HG03175 (cell line): ENCODE data around the gene GALNT18.

Experiments used
- ATAC-seq: cut with Tn5 transposase; IDR thresholded peaks from one replicate; pipeline ENCODE4 v1.9.1; 2021; ENCODE audit warnings: mild to moderate bottlenecking, moderate library complexity; ENCODE audit not compliant: unreplicated experiment

The GALNT18 gene

DNA sequence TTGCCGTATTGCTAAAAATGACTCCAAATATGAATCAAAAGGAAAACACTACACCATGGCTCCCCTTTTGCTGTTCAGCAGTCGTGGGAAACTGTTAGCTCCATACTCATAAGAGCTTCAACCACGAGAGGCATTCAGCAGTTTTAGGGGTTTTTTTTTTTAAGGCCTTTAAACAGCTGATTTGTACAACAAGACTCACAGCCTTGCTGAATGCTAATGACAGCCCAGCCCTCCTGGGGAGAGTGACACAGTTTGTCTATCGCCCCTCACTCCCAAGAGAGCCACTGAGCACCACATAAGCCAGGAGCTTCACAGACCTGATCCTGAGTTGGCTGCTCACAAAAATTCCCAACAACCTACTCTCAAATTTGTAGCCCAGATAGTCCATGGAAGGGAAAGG is 32.4 kb downstream of the GALNT18 start:
- no peak for ATAC-seq

- ATAC-seq, result no peak
Observed at GRCh38 chr11:11588891-11589290, 32.9 kb downstream of the GALNT18 start.

DNA sequence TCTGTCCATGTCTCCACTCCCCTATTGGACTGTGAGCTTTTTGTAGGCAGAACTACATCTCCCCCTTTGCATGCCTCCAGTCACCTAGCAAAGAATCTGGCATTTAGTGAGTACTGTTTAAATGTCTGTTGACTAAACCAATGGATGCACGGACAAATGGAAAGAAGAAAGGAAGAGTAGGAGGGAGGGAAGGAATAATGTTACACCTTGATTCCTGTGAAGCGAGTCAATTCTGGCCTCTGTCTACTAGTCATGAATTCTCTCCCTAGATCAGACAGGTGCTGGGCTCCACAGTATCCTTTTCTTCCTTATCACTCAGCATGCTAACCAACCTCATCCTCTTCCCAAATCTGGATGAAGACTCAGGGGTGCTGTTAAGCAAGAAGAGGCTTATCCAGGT is 33.6 kb downstream of the GALNT18 start:
- ATAC-seq, result no peak

DNA sequence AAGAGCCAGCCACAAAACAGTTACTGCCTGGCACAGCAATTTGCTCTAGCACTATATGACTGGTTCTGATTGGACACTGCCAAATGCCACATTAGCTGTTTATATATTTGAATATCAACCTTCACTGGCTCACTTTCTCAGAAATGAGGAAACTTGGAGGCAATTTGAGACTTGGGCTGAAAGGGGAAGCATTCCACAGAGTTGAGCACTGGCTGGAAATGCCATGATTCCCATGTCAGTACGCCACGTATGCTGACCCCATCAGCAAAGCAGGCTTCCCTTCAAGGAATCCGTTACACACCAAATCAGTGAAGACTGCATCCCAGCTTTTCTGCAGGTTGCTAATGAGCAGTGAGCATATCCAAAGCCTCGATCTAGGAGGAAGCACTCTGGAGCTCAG is 34.7 kb downstream of the GALNT18 start:
- no peak for ATAC-seq

- no peak for ATAC-seq
Observed at GRCh38 chr11:11586465-11586864, 35.3 kb downstream of the GALNT18 start.

DNA sequence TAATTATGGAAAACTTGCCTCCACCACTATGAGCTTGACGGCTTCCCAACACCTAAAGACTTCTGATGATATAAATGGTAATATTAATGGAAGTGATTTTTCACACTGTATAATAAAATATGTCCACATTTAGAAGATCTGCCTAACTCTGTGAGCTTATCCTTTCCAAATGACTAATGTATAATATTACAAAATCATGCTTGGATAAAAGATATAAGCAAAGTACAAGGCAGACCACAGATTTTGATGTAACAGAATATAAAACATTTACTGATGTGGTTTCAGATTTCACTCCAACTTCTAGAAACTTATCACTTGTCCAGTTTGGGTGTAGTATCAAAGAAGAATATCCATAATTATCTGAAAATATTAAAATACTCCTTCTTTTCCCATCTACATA is 36.9 kb downstream of the GALNT18 start:
- ATAC-seq, result no peak

DNA sequence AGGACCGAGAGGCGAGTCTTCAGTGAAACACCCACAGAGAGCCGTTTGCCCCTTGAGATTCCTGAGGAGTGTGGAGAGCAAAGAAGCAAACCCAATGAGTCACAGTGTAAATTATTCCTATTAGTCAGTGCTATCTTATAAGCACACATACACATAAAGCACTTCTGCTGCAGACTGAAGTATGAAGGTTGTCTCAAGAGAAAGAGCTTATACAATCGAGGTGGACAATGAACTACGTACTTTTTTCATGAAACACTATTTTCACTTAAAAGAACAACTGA is 37.3 kb downstream of the GALNT18 start:
- ATAC-seq, result no peak

DNA sequence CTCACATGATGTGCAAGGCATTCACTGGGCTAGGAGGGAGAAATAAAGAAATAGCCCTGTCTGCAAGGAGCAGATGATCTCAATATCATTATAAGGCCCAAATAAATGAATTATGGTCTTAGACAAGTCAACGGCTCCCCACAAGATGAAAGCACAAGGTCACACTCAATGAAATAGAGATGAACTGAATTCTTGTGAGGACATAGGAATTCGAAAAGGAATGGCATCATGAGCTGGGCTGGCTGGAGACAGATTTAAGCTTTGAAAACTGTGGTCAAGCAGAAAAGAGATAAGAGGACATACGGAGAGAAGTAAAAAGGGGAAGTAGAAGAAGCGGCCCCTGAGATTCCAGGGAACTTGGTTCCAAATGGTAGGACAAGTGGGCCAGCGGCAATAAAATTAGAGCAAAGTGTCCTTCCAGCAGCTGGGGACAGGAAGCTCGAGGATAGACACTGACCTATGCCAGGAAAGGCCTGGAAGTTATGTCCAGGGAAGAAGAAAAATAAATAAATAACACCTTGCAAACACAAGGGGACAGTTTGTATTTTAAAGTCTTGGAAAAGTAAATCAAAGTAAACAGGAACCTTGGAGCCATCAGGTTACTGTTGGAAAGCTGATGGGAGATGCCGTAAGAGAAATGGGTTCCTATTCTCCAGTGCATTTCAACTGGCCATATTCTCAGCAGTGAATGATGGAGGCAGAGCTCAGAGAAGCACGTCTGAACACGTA is 37.8 kb downstream of the GALNT18 start:
- ATAC-seq, result no peak

DNA sequence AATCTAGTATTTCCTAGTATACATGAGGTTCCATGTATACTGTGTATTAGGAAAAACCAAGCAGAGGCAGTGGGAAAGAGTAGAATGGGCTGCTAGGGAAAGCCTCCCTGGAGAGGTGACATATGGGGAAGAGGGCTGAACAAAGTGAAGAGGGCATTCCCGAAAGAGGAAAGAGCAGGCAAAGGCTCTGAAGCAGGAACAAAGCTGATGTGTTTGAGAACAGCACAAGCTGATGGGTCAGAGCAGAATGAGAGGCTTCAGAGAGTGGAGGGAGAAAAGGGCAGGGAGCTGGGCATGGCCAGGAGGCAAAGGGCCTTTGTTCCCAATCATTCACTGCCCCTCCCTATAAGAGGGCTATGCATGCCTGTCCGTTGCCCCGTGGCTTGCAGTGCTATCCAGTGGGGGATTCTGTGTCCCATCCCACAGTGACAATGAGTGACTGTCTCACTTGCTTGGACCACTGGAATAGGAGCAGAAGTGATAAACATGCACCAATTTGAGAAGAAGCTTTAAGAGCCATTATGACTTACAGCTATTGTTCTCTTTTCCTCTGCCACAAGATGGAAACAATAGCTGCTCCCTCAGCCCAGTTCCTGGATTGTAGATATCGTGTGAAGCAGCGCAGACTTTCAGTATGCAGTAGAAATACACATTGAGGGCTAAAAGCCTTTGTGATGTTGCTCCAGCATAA is 39.6 kb downstream of the GALNT18 start:
- ATAC-seq, result no peak

DNA sequence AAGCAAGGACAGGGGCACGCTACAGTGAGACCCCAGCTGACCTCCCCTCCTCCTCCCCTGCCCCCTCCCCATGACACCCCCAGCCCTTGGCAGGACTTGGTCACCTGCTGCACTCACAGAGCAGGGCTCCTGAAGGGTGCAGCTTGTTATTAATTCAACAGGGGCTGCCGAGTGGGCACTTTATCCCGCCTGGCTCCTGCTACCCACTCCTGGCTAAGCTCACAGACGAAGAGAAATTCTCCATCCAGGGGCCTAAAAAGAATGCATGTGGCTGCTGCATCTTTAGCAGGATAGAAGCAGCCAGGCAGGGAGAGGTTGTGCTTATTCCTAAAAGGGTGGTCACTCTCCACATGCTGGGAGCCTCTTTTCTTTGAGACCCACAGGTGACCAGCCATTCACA is 40.3 kb downstream of the GALNT18 start:
- ATAC-seq, result no peak

- no peak for ATAC-seq
Observed at GRCh38 chr11:11580841-11581411, 40.9 kb downstream of the GALNT18 start.

- ATAC-seq, result no peak
Observed at GRCh38 chr11:11580012-11580411, 41.8 kb downstream of the GALNT18 start.

GRCh38 chr11:11579012-11579988 is 42.5 kb downstream of the GALNT18 start:
- ATAC-seq, result no peak

DNA sequence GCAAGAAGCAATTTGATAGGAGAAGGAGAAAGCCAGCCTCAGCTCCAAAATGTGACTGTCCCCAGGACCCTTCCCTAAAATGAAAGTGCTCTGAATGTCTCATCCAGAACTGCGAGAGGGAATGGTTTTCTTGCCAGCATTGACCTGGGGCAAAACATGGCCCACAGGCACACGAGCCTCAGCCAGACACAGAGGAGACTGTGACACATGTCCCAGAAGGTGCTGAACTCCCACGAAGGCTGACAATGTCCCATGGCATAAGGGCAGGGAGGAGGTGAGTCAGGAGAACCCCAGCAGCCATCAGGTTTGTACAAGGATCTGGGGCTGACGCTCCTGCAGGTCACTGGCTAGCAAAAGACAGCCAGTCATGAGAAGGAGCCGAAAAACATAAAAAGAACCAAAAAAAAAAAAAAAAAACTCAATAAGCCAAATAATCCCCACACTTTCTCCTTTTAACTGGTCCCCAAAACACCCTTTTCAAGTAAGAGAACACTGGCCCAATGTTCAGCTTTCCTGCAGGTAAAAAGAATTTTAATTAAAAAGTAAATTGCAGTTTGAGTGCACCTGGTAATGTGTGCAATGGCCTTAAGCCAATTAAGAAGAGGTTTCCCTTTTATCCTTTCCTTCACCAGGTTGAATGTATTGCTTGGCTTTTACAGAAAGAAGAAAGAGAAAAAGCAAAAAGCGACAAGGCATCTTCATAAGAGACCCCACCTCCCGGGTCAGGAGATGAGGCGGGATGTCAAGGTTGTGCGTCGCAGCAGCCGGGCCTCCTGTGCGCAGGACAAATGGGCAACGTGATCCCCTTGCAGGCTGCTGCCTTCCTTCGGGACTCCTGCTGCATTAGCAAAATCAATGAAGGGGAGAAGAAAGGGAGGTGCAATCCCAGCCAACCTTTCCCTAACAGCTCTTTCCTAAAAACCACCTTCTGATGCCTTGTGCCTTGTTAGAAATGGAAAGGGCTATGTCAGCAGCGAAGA is 43.6 kb downstream of the GALNT18 start:
- ATAC-seq, result no peak

- no peak for ATAC-seq
Observed at GRCh38 chr11:11577251-11577855, 44.5 kb downstream of the GALNT18 start.

DNA sequence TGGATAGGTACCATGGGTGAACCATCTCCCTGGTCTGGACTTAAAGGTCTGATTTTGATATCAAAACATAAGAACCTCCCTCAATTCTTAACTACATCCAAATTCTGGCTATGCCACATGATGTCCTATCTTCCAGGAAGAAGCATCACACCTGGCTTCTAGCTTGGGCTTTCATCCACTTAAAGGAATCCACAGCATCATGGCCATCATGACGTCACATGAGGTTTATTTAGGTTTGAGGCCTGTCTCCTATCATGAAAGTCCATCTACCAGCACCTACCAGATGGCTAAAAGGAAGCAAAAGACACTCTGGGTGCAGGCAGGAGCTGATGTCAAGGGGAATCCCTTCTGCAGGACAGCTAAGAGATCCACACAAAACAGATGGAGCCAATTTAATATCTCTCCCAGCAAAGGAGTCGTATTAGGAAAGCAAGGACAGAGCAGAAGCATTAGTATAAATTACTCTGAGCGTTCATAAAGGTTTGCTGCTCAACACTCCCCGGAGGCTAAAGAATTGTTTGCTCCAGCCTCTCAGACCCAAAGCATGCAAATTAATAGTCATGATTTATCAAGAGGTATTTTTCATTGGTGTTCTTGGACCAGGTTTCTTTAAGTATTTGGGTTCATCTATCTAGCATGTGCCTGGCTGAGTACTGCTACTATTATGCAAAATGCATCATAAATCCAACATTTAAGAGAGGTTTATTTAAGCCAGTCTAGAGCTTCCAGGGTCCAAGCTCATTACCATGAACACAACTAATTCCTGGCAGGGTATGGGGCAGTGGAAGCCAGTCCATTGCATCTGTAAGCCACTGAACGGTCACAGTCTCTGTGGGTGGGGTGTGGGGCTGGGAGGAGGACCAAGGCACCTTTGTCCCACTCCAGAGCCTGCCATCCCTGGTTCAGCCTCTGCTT is 47.2 kb downstream of the GALNT18 start:
- ATAC-seq, result no peak

DNA sequence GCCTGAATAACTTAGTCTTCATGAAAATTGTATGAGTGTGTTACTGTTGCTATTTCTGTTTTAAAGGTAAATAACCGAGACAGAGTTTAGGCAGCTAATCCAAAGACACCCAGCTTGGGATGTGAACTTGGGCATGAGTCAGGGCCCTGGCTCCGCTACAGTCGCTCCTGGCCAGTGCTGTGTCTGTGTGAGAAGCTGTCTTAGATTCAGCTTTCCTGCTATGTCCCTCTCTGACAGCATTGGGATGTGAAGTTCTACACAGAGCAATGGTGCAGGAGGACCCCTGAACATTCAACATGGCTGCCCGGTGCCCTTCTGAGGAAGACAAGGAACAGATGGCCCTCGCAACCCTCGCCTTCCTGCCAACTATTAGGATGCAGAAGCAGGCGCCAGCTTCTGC is 49.4 kb downstream of the GALNT18 start:
- no peak for ATAC-seq

DNA sequence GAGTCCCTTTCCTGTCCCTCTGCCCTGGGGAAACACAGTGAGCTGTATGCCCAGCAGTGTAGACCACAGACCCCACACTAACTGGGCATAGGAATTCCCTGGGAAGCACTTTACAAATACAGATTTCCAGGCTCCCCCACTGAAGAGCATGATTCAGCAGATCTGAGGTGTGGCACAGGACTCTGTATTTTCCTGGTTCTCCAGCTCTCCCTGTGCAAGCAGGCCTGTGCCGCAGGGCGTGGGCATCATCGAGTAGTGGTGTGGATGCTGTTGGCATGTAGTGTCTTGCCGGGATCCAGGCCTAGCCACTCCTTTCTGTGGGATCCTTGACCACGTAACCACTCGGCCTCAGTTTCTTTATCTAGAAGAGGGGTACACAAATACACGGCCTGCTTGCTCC is 49.9 kb downstream of the GALNT18 start:
- no peak for ATAC-seq

DNA sequence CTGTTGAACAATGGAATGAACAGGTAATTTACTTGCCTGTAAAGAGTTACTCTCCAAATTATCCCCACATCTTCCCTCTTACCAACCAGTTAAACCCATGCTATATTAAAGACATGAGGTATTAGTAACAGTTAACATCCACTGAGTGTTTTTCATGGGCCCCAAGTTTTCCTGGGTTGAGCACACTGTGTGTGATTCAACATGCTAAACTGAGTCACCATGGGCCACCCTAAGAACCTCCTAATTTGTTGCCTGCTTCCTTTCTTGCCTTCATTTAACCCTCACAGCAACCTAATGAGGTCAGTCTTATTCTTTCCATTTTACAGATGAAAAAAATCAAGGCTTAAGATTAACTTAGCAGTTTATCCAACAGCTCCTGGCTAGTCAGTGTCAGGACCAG is 51.0 kb downstream of the GALNT18 start:
- no peak for ATAC-seq
